GM19193 (cell line): ENCODE results near the gene RNF144A.

Experiments used
- POLR2A ChIP-seq: IDR thresholded peaks from 4 replicates; pipeline ENCODE4 v1.6.1; 2011; ENCODE audit not compliant: insufficient read depth, insufficient read length; ENCODE audit errors: extremely low read depth

Gene RNF144A

GRCh38 chr2:6967301-6967700 is 50.1 kb downstream of the RNF144A start:
- TF ChIP-seq POLR2A: no peak

DNA sequence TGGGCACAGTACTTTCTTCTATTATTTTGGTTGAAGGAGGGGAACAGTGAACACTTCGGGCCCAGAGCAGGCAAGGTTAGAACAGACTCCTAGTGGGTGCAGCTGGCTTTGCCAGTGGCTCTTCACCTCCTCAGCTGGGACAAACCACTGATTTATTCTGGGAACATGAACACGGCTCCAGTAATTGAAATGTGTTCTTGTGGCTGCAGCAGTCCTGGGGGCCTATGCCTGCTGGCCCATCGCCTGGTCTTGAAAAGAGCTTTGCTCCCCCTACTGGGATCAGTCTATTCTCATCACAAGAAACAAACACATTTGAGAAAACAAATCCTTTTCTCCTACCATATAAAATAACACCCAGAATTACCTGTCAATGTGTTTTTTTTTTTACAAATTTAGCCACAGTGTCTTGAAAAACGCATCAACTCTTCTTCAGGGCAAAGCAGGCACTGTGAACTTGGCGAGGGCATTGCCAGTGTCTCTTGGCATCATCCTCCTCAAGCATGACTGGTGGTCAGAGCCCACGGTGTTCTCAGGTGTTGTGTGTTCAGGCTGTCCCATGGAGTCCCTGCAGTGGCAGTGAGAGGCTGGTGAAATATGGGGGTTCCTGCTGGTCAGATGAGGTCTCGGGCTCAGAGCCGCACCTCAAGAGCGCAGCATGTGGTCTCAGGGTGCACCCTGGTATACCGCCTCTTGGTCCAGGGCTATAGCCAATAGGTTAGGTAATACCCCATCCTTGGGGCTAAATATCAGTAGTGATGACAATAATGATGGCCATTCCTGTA is 51.3 kb downstream of the RNF144A start:
- no peak for TF ChIP-seq POLR2A

DNA sequence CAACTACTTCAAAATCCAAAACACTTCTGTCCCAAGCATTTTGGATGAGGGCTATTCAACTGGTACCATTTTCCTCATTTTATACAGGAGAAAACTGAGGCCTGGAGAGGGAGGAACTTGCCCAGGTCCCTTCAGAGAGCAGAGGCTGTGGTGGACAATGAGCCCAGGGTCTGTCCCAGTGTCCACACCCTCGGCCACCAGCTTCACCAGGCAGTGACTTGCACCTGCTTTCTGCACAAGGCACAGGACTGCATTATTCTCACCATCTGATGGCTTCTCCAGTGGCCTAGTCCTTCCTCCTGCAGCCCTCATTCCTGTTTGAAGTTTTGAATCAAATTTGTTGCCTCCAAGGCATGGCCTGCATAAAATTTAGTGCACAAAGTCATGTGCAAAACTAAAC is 53.3 kb downstream of the RNF144A start:
- no peak for TF ChIP-seq POLR2A

DNA sequence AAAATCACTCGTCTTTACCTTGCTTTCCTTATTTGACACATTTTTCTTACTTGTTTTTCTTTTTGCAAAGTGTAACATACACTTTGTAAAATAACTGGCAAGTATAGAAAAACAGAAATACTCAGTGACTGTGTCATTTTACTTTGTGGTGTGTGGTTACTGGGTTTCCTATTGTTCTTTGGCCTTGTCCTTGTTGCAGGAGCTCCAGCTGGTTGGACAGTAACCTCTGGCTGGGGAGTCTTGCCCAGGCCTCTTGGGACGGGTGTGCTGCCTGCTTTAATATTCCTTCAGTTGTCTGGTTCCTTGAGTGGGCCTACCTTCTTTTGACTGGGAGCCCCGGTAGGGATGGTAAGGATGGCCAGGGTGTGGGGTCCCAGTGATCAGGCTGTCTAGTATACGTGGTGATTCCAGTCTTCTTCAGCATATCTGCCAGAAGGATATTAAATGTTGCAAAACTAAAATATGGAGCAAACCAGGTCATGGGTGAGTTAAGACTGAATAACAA is 53.8 kb downstream of the RNF144A start:
- no peak for TF ChIP-seq POLR2A

GRCh38 chr2:6971502-6971901 is 54.3 kb downstream of the RNF144A start:
- TF ChIP-seq POLR2A: no peak

GRCh38 chr2:6972067-6972710 is 55.0 kb downstream of the RNF144A start:
- no peak for TF ChIP-seq POLR2A

GRCh38 chr2:6973895-6974545 is 56.8 kb downstream of the RNF144A start:
- no peak for TF ChIP-seq POLR2A

- TF ChIP-seq POLR2A: no peak
Observed at GRCh38 chr2:6975988-6976387, 58.8 kb downstream of the RNF144A start.

GRCh38 chr2:6977113-6977741 is 60.0 kb downstream of the RNF144A start:
- TF ChIP-seq POLR2A: no peak

DNA sequence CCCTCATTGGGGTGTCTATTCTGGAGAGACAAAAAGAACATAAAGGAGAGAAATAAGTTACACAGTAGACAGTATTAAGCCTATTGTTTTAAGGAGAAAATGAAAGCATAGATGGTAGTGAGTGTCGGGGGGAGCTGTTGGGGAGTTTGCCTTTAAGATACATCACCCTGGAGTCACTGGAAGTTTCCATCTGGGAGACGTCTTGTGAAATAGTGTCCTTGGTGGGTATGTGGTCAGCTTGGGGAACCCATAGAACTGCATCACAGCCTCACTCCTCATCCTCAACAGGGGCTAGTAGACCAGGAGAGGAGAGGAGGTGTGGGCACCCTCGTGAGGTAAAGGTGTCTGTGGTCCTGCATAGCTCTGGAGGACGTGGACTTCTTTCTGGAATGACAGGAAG is 60.6 kb downstream of the RNF144A start:
- no peak for TF ChIP-seq POLR2A

DNA sequence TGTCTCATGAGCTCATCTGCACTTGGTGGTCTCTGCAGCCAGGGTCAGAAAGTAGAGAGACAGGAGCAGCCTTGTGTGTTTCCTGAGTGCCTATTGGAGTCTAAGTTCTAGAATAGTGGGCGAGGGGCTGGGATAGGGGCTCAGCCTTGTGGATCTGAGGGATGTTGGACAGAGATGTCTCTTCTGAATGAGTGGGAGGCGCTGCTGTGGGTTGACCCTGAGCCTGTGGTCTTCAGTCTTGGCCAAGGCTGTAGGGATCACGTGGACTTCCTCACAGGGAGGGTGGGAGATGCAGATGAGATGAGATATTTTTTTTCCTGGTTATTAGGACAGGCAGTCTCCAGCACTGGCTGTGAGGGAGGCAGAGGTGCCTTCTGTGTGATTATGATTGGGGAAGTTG is 61.8 kb downstream of the RNF144A start:
- no peak for TF ChIP-seq POLR2A

DNA sequence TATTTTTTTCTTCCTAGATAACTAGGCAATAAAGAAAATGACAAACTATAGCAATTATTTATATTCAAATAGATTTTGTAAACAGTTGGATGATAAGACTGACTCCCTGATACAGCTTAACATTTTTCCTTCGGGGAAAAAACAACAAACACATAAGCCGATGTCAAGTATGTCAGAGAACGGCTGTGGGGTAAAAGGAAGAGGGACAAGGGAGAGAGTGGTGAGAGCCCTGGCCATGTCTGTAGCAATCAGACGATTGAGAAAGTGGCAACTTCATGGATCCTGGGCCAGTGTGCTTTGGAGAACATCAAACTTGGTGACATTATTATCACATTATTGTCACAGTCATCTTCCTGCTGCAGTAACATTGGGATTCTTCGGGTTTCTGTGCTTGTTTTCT is 65.2 kb downstream of the RNF144A start:
- no peak for TF ChIP-seq POLR2A

GRCh38 chr2:6982934-6983589 is 65.8 kb downstream of the RNF144A start:
- no peak for TF ChIP-seq POLR2A

- no peak for TF ChIP-seq POLR2A
Observed at GRCh38 chr2:6986301-6986911, 69.2 kb downstream of the RNF144A start.
